ENCODE data around the gene IKZF1.

- TF ChIP-seq SRSF9 (IDR thresholded peaks at IDR 0.05; ENCODE audit: borderline replicate concordance, insufficient read depth, low read depth, low read length, poor library complexity, severe bottlenecking) (no peak), PBX3 (CRISPR knock-in tag; IDR thresholded peaks at IDR 0.05; ENCODE audit: borderline replicate concordance) (no peak)
Observed at GRCh38 chr7:50393076-50393475, 88.6 kb downstream of the IKZF1 start.
